ENCODE data around the gene PIP5K1B.

- TF ChIP-seq, protein P1, sequence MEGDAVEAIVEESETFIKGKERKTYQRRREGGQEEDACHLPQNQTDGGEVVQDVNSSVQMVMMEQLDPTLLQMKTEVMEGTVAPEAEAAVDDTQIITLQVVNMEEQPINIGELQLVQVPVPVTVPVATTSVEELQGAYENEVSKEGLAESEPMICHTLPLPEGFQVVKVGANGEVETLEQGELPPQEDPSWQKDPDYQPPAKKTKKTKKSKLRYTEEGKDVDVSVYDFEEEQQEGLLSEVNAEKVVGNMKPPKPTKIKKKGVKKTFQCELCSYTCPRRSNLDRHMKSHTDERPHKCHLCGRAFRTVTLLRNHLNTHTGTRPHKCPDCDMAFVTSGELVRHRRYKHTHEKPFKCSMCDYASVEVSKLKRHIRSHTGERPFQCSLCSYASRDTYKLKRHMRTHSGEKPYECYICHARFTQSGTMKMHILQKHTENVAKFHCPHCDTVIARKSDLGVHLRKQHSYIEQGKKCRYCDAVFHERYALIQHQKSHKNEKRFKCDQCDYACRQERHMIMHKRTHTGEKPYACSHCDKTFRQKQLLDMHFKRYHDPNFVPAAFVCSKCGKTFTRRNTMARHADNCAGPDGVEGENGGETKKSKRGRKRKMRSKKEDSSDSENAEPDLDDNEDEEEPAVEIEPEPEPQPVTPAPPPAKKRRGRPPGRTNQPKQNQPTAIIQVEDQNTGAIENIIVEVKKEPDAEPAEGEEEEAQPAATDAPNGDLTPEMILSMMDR (IDR thresholded peaks at IDR 0.05), result no peak
- TF ChIP-seq POLR2AphosphoS5 (IDR thresholded peaks at IDR 0.05; ENCODE audit: low read depth, low read length) (no peak), REST (IDR thresholded peaks at IDR 0.05; ENCODE audit: insufficient read depth in 1 of 2, low read depth in 2 of 2, low read length in 1 of 2) (no peak), TCF7L2 (IDR thresholded peaks at IDR 0.05; ENCODE audit: low read depth, low read length) (no peak)
Measured at GRCh38 chr9:68738358-68738757, 33.3 kb downstream of the PIP5K1B start.
